Measurements from ENCODE around the gene ECHDC3. TPM values are rescaled to one million over a fixed set of nuclear protein-coding genes. Genes with fewer than 3 reads are reported as not detected.

The ECHDC3 gene
- total RNA-seq, 1 experiment from 2014 or later = 15.7 TPM

- no peak for DNase-seq (ENCODE audit: extremely low read depth, low read depth)
Observed at GRCh38 chr10:11808808-11809207, 66.6 kb downstream of the ECHDC3 start.

DNA sequence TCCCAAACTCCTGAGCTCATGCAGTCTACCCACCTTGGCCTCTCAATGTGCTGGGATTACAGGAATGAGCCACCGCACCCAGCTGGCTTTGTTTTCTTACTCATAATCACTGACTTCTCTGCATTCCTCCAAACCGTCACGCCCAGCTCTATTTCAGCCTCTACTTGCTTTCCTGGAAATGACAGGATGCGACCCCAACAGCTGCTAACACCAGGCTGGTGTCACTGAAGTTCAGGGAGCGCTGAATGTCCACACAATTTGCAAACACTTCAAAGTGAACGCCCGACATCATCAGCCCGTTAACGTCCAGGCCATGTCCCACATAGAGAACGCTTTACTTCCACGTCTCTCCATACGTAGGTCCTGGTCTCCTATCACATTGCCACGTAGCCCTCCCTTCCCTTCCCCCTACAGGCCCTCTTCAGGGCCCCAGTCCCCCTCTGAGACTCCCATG, 68.2 kb downstream of the ECHDC3 start:
- no peak for DNase-seq (ENCODE audit: extremely low read depth, low read depth)

DNA sequence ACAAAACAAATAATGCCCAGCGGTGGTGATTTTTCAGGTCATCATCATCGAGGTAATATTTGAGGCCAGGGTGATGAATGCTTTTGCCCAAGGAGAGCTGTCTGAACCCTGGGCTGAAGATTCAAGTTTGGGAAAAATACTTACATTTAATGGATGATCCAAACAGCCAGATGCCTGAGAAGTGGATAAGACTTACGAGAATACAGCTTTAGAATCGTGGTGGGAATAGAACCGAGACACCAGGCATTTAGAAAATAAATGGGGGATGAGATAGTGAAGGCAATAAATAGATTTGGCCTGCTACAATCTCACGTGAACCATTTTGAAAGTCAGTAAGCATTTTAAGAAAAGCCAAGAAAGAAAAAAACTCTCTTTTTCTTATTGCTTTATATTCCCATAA, 68.8 kb downstream of the ECHDC3 start:
- no peak for DNase-seq (ENCODE audit: extremely low read depth, low read depth)

GRCh38 chr10:11813177-11813576, 71.0 kb downstream of the ECHDC3 start:
- no peak for DNase-seq (ENCODE audit: extremely low read depth, low read depth)

Other genes with a start within 250 kb of the ECHDC3 start
- gene USP6NL, start 130.7 kb upstream of the ECHDC3 start, total RNA-seq (2014; rRNA removed; shearing (Covaris generic)) = 13.1 and 13.9 TPM in 2 replicates
- gene PROSER2, start 81.0 kb downstream of the ECHDC3 start, total RNA-seq (2014; rRNA removed; shearing (Covaris generic)) = 7.2 and 10.3 TPM in 2 replicates